GM19395 (cell line): ENCODE data around the gene MGLL.

Source experiments
- ATAC-seq: cut with Tn5 transposase; IDR thresholded peaks from one replicate; pipeline ENCODE4 v1.9.1; 2021; ENCODE audit warnings: mild to moderate bottlenecking, moderate library complexity; ENCODE audit not compliant: unreplicated experiment

Gene MGLL

DNA sequence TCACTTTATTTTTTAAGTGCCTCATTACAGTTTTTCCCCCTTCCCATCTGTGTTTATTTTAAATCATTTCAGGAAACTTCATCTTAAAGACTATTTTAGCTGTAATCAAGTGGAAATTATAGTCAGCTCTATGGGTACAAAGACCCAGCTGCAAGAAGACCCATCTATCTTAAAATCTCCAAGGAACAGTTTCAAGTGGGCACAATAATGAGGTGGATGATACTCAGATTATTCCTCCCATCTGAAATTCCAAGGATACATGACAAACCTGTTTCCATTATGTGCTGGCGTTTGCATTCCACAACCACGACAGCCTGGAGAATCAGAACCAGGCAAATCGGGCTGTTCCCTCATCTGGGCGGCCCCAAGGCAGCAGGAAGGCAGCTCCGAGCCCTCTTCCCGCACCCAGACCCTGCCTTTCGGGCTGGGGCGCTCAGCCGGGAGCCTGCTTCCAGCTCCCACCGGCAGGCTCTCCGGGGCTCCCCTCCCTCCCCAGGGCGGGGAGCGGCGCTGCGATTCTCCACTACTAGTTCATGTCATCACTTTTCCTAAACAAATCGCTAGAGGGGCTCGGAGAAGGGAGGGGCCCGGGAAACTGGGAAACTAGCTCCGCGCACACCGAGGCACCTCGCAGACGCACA, at the start of gene MGLL:
MGLL (minus strand) TSS at position 475 of the 641 bp plus-strand sequence; CDS start at position 278, 197 bp downstream.
- ATAC-seq, result peak; percentile 5

GRCh38 chr3:127870156-127870555, 47.8 kb upstream of the MGLL start:
- no peak for ATAC-seq

DNA sequence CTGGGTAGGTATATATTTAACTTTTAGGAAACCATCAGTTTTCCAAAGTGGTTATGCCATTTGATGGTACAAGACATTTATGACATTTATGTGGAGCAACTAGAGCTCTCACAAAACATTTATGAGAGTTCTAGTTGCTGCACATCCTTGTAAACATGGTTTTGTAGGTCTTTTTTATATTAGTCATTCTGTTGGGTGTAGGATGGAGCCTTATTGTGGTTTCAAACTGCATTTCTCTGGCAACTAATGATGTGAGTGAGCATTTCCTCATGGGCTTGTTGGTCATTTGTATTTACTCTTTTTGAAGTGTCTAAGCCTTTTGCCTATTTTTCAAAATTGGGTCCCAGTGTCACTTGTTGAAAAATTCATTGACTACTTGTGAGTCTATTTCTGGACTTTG, 45.7 kb upstream of the MGLL start:
- ATAC-seq, result no peak

GRCh38 chr3:127867412-127867811, 45.1 kb upstream of the MGLL start:
- ATAC-seq, result no peak

DNA sequence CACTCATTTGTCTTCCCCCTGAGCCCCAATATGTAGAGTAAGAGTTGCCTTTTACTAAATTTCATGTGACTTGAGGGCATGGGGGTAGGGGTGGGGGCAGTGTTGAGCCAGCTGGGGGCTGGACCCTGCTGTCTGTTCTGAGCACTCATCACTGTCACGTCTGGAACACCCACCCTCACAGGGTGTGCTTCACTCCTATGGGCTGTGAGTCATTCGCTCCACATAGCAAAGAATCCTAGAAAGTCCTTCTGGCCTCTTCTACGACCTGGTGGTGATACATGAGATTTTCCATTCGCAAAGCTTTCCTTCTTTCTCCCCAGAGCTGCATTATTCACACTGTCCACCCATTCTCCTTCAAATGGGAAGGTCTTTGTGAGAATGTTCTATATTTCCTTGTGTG, 43.6 kb upstream of the MGLL start:
- no peak for ATAC-seq

DNA sequence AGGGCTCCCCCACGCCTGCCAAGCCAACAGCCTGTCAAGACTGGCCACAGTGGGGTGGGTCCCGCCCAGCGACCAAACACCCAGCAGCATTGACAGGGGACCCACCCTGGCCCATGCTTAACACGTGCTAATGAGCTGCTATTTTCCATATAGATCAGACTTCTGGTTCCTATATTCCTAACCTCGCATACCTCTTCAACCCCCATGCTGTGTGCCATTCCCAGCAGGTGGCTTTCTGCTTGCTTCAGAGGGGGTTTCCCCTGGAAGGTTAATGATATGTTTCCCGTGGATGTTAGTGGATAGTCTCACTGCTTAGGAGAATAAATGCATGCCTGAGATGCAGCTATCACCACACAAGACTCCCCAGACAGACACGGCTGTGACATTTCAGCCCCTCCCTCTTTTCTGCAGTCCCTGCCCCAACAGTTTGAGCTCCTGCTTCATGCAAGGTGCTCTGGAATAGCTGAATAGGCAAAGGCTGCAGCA, 37.9 kb upstream of the MGLL start:
- ATAC-seq, result no peak

DNA sequence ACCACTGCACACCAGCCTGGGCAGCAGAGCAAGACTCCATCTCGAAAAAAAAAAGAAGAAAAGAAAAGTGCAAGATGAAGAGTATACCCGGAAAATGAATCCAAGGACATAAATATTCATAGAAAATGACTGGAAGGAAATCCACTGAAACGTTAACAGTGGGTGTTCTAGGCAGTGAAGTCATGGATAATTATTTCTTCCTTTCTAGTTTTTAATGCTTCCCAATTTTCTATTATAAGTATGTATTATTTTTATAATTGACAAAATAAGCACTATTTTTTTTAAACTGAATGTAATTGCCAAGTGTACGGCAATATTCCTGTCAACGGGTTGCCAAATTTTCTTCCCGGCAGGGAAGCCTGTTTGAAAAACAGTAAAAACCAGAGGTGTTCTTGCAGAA, 37.4 kb upstream of the MGLL start:
- ATAC-seq, result no peak

- no peak for ATAC-seq
Measured at GRCh38 chr3:127858937-127859336, 36.6 kb upstream of the MGLL start.

GRCh38 chr3:127858521-127858920, 36.2 kb upstream of the MGLL start:
- no peak for ATAC-seq

- no peak for ATAC-seq
Measured at GRCh38 chr3:127857333-127857732, 35.0 kb upstream of the MGLL start.

DNA sequence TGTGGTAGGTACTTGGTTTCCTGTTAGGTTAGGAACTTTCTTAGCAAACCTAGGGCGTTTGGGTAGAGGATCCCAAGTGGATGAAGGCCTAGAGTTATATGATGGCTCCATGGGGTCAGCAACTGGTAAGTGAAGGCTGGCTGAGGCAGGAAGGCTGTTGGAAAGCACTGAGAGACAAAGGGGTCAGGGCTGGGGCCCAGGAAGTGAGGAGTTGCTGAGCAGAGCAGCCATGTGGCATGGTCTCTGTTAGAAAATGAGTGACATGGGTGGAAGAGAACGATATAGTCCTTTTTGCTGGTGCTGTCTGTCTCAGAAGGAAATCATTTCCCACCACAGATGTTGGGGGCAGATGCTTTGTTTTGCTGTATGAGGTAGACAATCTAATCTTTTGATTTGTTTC, 34.5 kb upstream of the MGLL start:
- no peak for ATAC-seq

DNA sequence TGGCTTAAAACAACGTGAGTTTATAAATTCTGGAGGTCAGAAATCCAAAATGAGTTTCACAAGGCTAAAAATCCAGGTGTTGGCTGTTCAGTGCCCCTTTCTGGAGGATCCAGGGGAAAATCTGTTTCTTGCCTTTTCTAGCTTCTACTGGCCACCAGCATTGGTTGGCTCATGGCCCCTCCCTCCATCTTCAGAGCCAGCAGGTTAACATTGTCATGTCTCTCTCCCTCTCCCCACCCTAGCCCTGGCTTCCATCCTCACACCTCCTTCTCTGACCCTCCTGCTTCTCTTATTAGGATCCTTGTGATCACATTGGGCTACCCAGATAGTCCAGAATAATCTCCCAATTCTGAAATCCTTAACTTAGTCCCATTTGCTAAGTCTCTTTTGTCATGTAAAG, 32.9 kb upstream of the MGLL start:
- ATAC-seq, result no peak

DNA sequence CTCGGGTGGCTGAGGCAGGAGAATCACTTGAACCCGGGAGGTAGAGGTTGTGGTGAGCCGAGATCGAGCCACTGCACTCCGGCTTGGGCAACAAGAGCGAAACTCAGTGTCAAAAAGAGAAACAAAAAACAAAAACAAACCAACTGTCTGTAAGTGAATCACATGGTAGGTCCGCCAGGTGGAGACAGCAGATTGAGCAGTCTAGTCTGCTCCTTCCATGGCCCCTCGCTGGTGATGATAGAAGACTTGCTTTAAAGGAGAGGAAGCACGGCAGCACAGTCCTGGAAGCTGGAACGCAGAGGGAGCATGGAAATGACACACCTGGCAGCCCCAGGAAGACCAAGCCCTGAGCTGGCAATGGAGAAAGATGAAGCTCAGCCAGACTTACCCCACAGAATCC, 31.4 kb upstream of the MGLL start:
- ATAC-seq, result no peak

DNA sequence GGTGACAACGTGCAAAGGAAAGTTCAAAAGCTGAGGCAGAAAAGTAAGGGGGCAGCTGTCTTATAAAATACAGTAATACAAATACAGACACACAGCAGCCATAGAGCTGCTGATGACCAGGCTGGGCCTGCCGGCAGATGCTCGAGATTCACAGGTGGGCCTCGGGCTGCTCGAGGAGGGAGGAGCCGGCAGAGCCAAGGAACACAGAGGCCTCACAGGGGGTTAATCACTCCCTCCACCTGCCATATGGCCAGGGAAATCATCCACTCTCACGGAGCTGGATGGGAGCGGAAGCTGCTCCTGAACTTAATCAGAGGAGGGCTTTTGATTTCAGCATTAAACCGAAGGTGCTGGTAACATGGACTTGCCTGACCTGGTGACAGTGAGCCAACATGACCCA, 29.6 kb upstream of the MGLL start:
- ATAC-seq, result no peak

DNA sequence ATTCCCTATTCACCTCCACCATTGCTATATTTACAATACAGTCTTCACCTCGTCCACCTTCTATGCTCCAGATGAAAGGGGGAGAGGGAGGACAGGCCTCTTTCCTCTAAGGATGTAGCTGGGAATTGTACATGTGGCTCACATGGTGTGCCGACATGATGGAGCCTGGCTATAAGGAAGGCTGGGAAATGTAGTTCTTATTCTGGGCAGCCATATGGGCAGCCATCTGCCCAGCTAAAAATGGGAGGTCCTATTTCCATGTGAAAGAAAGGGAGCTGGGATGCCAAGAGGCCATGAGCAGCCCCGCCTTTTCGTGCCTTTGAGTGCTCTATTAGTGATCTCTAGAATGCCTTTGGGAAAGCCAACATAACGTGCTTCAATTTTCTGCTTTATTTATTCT, 27.1 kb upstream of the MGLL start:
- no peak for ATAC-seq

DNA sequence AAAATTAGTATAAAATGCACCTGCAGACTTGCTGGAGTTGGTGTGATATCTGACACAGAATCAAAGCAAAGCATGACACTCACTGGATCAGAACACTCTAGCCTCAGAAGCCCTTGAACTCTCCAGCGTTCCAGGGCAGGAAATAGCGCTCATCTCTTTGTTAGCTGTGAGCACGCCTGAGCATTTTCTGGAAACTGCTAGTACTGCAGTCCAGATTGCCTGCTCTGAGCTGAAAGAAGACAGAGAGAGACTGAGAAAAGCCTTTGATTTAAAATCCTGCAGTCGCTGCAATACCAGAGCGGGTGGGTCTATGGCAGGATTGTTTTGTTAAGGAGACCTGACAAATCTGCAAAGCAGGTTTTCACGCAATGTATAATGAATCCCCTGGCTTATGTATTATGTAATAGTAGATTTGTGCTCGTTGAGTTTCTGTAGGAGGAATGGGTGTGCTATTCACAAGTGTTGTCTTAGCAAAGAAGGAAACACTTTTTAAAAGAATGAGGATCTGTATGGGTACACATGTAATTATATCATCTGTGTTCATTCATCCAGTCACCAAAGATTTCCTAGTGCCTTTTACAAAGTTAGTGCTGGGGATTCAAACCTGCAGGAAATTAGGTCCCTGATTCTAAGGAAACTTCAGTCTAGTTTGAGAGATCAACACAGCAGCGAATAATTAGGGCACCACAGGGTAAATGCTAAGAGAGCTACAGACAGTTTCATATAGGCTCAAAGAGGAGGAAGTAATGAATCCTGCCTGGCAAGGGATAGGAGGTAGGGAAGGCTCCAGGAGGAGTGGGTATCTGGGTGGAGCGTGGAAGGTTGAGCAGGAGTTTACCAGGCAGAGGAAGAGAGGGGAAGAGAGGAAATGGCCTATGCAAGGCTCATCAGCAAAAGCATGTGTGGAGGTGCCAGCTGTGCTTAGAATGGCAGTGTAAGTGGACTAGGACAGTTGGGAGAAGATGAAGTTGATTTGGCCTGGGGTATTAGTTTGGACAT, 26.1 kb upstream of the MGLL start:
- no peak for ATAC-seq

- ATAC-seq, result no peak
Measured at GRCh38 chr3:127847236-127847720, 25.0 kb upstream of the MGLL start.

DNA sequence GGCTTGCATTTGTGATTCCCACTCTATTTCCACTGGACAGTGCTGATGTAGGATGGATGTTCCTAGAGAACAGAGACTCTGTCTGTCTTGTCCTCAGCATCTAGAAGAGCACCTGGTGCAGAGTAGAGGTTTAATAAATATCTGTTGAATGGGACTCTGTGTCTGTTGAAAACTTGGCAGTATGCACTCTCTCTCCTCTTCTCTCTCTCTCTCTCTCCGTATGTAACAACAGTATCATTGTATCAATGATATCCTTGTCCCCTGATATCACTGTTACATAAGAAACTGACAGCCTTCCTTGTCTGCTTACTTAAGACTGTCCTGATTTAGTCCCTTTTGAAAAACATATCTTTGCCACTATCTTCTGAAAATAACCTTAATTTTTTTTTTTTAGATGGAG, 24.3 kb upstream of the MGLL start:
- ATAC-seq, result no peak

GRCh38 chr3:127844326-127844942, 22.1 kb upstream of the MGLL start:
- ATAC-seq, result no peak

- ATAC-seq, result no peak
Measured at GRCh38 chr3:127840671-127841070, 18.4 kb upstream of the MGLL start.

GRCh38 chr3:127839099-127839498, 16.8 kb upstream of the MGLL start:
- ATAC-seq, result no peak
